ENCODE measurements around the gene GPR180. TPM values are rescaled to one million over a fixed set of nuclear protein-coding genes. Genes with fewer than 3 reads are reported as not detected.

GPR180 gene
- polyA plus RNA-seq, 3 donors = 1.0 to 1.1 (median 1.0) TPM

DNA sequence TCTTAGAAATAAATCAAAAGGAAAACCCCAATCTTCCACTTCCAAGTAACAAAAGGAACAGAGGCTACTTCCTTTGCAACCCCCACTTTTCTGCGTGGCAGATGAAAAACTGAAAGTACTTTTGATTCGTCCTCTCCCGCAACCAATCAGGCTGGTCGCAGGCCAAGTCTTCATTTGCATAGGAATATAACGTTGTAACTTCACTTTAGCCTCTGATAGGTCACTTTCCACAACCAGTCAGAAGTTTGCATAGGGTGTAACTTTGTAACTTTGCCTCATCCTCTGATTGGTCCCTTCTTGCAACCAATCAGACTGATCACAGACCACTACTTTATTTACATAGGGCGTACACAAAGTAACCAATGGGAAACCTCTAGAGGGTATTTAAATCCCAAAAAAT is 42.9 kb upstream of the GPR180 start:
- Mint-ChIP-seq H3K9me3 (peaks cover 0 to 3% (median 0%) of the 10 kb centered on the region in 7 donors), H3K27ac (no peak overlapping the region), H3K36me3 (peaks cover 2 to 8% of the 10 kb centered on the region in 2 donors), H3K4me1 (peaks cover 4% of the 10 kb centered on the region), H3K4me3 (no peak overlapping the region), H3K27me3 (ENCODE audit: low read depth in 3 of 3) (peaks cover 2 to 7% (median 2%) of the 10 kb centered on the region in 3 donors)
- Histone ChIP-seq H3K36me3 (replicated peaks in 1 of 2; ENCODE audit: control insufficient read depth in 1 of 2, insufficient read depth in 2 of 2, low read length in 2 of 2) (no peaks in the 10 kb centered on the region), H3K4me1 (ENCODE audit: control insufficient read depth in 1 of 2, insufficient read depth in 2 of 2, low read length in 2 of 2) (no peaks in the 10 kb centered on the region), H4K20me1 (ENCODE audit: insufficient read depth, low read length) (no peaks in the 10 kb centered on the region), H3K27ac (ENCODE audit: low read depth in 1 of 2, low read length in 2 of 2) (no peak overlapping the region), H3K9ac (ENCODE audit: insufficient read depth, low read length, poor library complexity, severe bottlenecking) (no peak overlapping the region), H3K27me3 (ENCODE audit: control insufficient read depth in 2 of 2, insufficient read depth in 2 of 2, low read length in 2 of 2) (no peaks in the 10 kb centered on the region), H3K9me3 (replicated peaks in 1 of 2; ENCODE audit: control insufficient read depth in 1 of 2, insufficient read depth in 1 of 2, low read length in 2 of 2) (no peaks in the 10 kb centered on the region), H3K79me2 (ENCODE audit: insufficient read depth, low read length) (no peaks in the 10 kb centered on the region), H3K4me2 (replicated peaks; ENCODE audit: extremely low read depth, low read length, poor library complexity, severe bottlenecking) (no peak overlapping the region), H3K4me3 (replicated peaks in 1 of 3; ENCODE audit: low read depth in 2 of 3, low read length in 3 of 3) (no peak overlapping the region), H2AFZ (ENCODE audit: insufficient read depth, low read depth, low read length, poor library complexity, severe bottlenecking) (no peak overlapping the region)
- intact Hi-C loops (cut with micrococcal nuclease) = no loop called here
- TF ChIP-seq, protein P1, sequence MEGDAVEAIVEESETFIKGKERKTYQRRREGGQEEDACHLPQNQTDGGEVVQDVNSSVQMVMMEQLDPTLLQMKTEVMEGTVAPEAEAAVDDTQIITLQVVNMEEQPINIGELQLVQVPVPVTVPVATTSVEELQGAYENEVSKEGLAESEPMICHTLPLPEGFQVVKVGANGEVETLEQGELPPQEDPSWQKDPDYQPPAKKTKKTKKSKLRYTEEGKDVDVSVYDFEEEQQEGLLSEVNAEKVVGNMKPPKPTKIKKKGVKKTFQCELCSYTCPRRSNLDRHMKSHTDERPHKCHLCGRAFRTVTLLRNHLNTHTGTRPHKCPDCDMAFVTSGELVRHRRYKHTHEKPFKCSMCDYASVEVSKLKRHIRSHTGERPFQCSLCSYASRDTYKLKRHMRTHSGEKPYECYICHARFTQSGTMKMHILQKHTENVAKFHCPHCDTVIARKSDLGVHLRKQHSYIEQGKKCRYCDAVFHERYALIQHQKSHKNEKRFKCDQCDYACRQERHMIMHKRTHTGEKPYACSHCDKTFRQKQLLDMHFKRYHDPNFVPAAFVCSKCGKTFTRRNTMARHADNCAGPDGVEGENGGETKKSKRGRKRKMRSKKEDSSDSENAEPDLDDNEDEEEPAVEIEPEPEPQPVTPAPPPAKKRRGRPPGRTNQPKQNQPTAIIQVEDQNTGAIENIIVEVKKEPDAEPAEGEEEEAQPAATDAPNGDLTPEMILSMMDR (IDR thresholded peaks at IDR 0.05) = no peak
- peak in 1 of 3 donors; percentile 11 for DNase-seq
- WGBS (ENCODE audit: insufficient coverage) = 86% methylated on average over 3 of the region's 6 CpGs

DNA sequence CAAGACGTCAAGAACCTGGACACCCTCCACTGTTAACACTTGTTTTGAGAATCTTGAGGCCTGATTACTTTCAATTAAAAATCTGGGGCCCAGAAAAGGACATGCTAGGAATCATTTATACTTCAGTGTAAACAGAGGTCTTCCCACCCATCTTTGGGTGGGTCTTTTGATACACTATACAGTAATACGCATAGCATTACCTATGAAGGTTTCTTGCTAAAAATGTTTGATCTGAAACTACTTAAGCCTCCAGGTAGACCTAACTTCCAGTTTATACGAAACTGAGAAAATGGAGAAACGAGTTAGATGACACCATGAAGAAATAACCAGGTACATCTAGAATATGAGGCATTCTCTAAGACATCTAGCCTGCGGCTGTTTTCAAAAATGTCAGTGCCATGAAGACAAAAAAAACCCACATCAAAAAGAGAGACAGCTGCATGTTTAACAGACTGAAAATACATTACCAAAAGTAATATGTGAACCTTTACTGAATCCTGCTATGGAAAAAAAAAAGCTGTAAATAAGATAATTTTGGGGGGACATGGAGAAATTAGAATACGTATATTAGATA is 42.3 kb upstream of the GPR180 start:
- Mint-ChIP-seq H3K27me3 (ENCODE audit: low read depth in 3 of 3) (peaks cover 2 to 7% (median 2%) of the 10 kb centered on the region in 3 donors), H3K4me3 (no peak overlapping the region), H3K36me3 (peaks cover 2 to 8% of the 10 kb centered on the region in 2 donors), H3K4me1 (peaks cover 4% of the 10 kb centered on the region), H3K27ac (no peak overlapping the region), H3K9me3 (peaks cover 0 to 3% (median 0%) of the 10 kb centered on the region in 7 donors)
- no peaks in the 10 kb centered on the region for H3K9me3 ChIP-seq (replicated peaks in 1 of 2; ENCODE audit: control insufficient read depth in 1 of 2, insufficient read depth in 1 of 2, low read length in 2 of 2)
- H3K4me3 ChIP-seq (replicated peaks in 1 of 3; ENCODE audit: low read depth in 2 of 3, low read length in 3 of 3) = no peak overlapping the region
- H3K4me1 ChIP-seq (ENCODE audit: control insufficient read depth in 1 of 2, insufficient read depth in 2 of 2, low read length in 2 of 2) = no peaks in the 10 kb centered on the region
- no peak overlapping the region for H3K27ac ChIP-seq (ENCODE audit: low read depth in 1 of 2, low read length in 2 of 2)
- no peak overlapping the region for H2AFZ ChIP-seq (ENCODE audit: insufficient read depth, low read depth, low read length, poor library complexity, severe bottlenecking)
- DNase-seq = no peak
- WGBS (ENCODE audit: insufficient coverage) = 100% methylated on average over 1 of the region's 6 CpGs
- no peaks in the 10 kb centered on the region for H4K20me1 ChIP-seq (ENCODE audit: insufficient read depth, low read length)
- intact Hi-C loops (cut with micrococcal nuclease) = no loop called here
- no peak overlapping the region for H3K9ac ChIP-seq (ENCODE audit: insufficient read depth, low read length, poor library complexity, severe bottlenecking)
- H3K36me3 ChIP-seq (replicated peaks in 1 of 2; ENCODE audit: control insufficient read depth in 1 of 2, insufficient read depth in 2 of 2, low read length in 2 of 2) = no peaks in the 10 kb centered on the region
- H3K4me2 ChIP-seq (replicated peaks; ENCODE audit: extremely low read depth, low read length, poor library complexity, severe bottlenecking) = no peak overlapping the region
- no peaks in the 10 kb centered on the region for H3K27me3 ChIP-seq (ENCODE audit: control insufficient read depth in 2 of 2, insufficient read depth in 2 of 2, low read length in 2 of 2)
- no peaks in the 10 kb centered on the region for H3K79me2 ChIP-seq (ENCODE audit: insufficient read depth, low read length)
- TF ChIP-seq, protein P1 (IDR thresholded peaks at IDR 0.05) = no peak

All from CD14-positive monocyte (primary cell).